OCI-LY7 (cell line): ENCODE results near the gene HTR1D. TPM values are rescaled to one million over a fixed set of nuclear protein-coding genes. Genes with fewer than 3 reads are reported as not detected.

ENCODE experiments used
- BruUV-seq: library from RNA; stranded (reverse); fragments of 400-500 nt; replicated peaks from 2 replicates; lab custom pipeline; 2021; lab: Mats Ljungman, UMichigan
- CTCF ChIA-PET: fragments of 300-600 bp; sonication (Branson Sonifier 250); formaldehyde crosslinking; loops from one replicate; lab custom pipeline; 2022; ENCODE audit warnings: antibody characterized with exemption; ENCODE audit not compliant: unreplicated experiment; lab: Charles Lee
- POLR2A ChIA-PET: fragments of 300-600 bp; sonication (Branson Sonifier 250); formaldehyde crosslinking; loops from one replicate; lab custom pipeline; 2022; ENCODE audit warnings: antibody characterized with exemption; lab: Charles Lee
- DNase-seq: peaks from one replicate; pipeline ENCODE4 v3.0.0-alpha.2; 2015; ENCODE audit warnings: low spot score
- H2AFZ ChIP-seq: fragments of 200-600 bp; sonication (generic), shearing (Covaris generic); 2 replicates; pipeline ENCODE4 v1.6.1; 2014; ENCODE audit warnings: mild to moderate bottlenecking, antibody characterized with exemption, low read length, moderate library complexity
- H3K27ac ChIP-seq: fragments of 200-600 bp; sonication (generic); 2 replicates; pipeline ENCODE4 v1.5.1; 2014; ENCODE audit warnings: mixed run types, low read depth, mild to moderate bottlenecking, moderate library complexity, low read length, inconsistent platforms; ENCODE audit not compliant: poor library complexity, severe bottlenecking
- H3K36me3 ChIP-seq: fragments of 200-600 bp; sonication (generic); 2 replicates; pipeline ENCODE4 v1.6.1; 2014; ENCODE audit warnings: mild to moderate bottlenecking, antibody characterized with exemption, low read length, moderate library complexity, mixed read lengths; ENCODE audit not compliant: insufficient read depth
- H3K4me1 ChIP-seq: fragments of 200-600 bp; sonication (generic); 2 replicates; pipeline ENCODE4 v1.5.1; 2014; ENCODE audit warnings: mild to moderate bottlenecking, low read length; ENCODE audit not compliant: insufficient read depth, poor library complexity, severe bottlenecking
- H3K4me2 ChIP-seq: fragments of 200-600 bp; sonication (generic); 2 replicates; pipeline ENCODE4 v1.6.1; 2014; ENCODE audit warnings: mild to moderate bottlenecking, low read length
- H3K4me3 ChIP-seq: fragments of 200-600 bp; sonication (generic); 2 replicates; pipeline ENCODE4 v1.5.1; 2014; ENCODE audit warnings: mild to moderate bottlenecking, low read depth, low read length; ENCODE audit not compliant: poor library complexity, severe bottlenecking
- H3K79me2 ChIP-seq: fragments of 200-600 bp; sonication (generic); 2 replicates; pipeline ENCODE4 v1.6.1; 2016; ENCODE audit warnings: low read depth, mild to moderate bottlenecking, low read length, moderate library complexity, mixed read lengths; ENCODE audit not compliant: insufficient read depth
- H3K9me2 ChIP-seq: fragments of 200-600 bp; sonication (generic); 2 replicates; pipeline ENCODE4 v1.6.1; 2016; ENCODE audit warnings: mild to moderate bottlenecking, low read length, mixed read lengths; ENCODE audit not compliant: insufficient read depth
- H3K9me3 ChIP-seq: fragments of 200-600 bp; sonication (generic); 2 replicates; pipeline ENCODE4 v1.6.1; 2014; ENCODE audit warnings: mild to moderate bottlenecking, mixed run types, low read length, mixed read lengths
- H4K20me1 ChIP-seq: fragments of 200-600 bp; sonication (generic); 2 replicates; pipeline ENCODE4 v1.6.1; 2014; ENCODE audit warnings: mild to moderate bottlenecking, antibody characterized with exemption, low read length, moderate library complexity, mixed read lengths; ENCODE audit not compliant: insufficient read depth
- CTCF ChIP-seq: fragments of 200-600 bp; sonication (generic); conservative IDR thresholded peaks from 2 replicates; pipeline ENCODE4 v1.5.1; 2014; ENCODE audit warnings: mild to moderate bottlenecking, antibody characterized with exemption, low read length, moderate library complexity, mixed read lengths
- EZH2phosphoT487 ChIP-seq: fragments of 200-600 bp; sonication (generic); IDR thresholded peaks from 2 replicates; pipeline ENCODE4 v1.6.1; 2018; ENCODE audit warnings: low read depth, borderline replicate concordance, mild to moderate bottlenecking, mixed run types, antibody characterized with exemption, low read length, moderate library complexity, mixed read lengths
- intact Hi-C: fragments of 100-400 bp; cut with micrococcal nuclease; formaldehyde crosslinking; loops from one replicate; pipeline ENCODE4 v1.10.0; 2022; ENCODE audit not compliant: unreplicated experiment
- total RNA-seq, 2 experiments: library from RNA; depleted of rRNA in 1 of 2; stranded (reverse); fragments of >200 nt in 1 of 2; shearing (Covaris generic) in 1 of 2; gene quantifications; 2 replicates each; pipeline ENCODE4 v1.2.3, GENCODE V29; 2014 to 2022

HTR1D gene
- total RNA-seq, 2 experiments from 2014 or later = not detected

GRCh38 chr1:23179862-23180261 lies 37.4 kb downstream of the HTR1D start:
- Histone ChIP-seq H4K20me1 (no peaks in the 10 kb centered on the region), H3K9me2 (no peaks in the 10 kb centered on the region), H2AFZ (peak overlapping the region; percentile 38; the same call in 1 of the 2 replicates), H3K4me1 (peaks cover 43% of the 10 kb centered on the region), H3K79me2 (no peaks in the 10 kb centered on the region), H3K36me3 (no peaks in the 10 kb centered on the region), H3K4me3 (no peak overlapping the region), H3K4me2 (peak overlapping the region; percentile 11; the same call in 1 of the 2 replicates), H3K27ac (no peak overlapping the region), H3K9me3 (no peaks in the 10 kb centered on the region)
- ChIA-PET POLR2A (interaction anchor here (1.0 kb wide), 1 partner anchor 30 kb away, joined by 3 read pairs; no protein-coding TSS in a partner anchor), CTCF (no interaction called here)
- no TSS peak for BruUV-seq
- DNase-seq = no peak
- TF ChIP-seq EZH2phosphoT487 (no peak), CTCF (no peak)
- intact Hi-C loops = no loop called here

- intact Hi-C loops = no loop called here
- POLR2A ChIA-PET = interaction anchor here (0.6 to 0.7 kb wide), 2 partner anchors 11 to 168 kb away, joined by 3 to 7 read pairs; no protein-coding TSS in a partner anchor
- no TSS peak for BruUV-seq
Measured at GRCh38 chr1:23178950-23179349, 38.4 kb downstream of the HTR1D start.

More at GRCh38 chr1:23178950-23179349, 38.4 kb downstream of the HTR1D start:
- Histone ChIP-seq H3K79me2 (no peaks in the 10 kb centered on the region), H3K36me3 (no peaks in the 10 kb centered on the region), H3K9me2 (no peaks in the 10 kb centered on the region), H3K4me2 (no peak overlapping the region; the same call in 1 of the 2 replicates), H3K4me3 (no peak overlapping the region), H3K9me3 (no peaks in the 10 kb centered on the region), H2AFZ (peak overlapping the region; percentile 38; the same call in 1 of the 2 replicates), H3K27ac (no peak overlapping the region), H4K20me1 (no peaks in the 10 kb centered on the region), H3K4me1 (peaks cover 47% of the 10 kb centered on the region)
- DNase-seq = peak; percentile 48
- TF ChIP-seq EZH2phosphoT487 (no peak), CTCF (peak; percentile 51; the same call in 1 of the 2 replicates)
- CTCF ChIA-PET = no interaction called here
